HG03135 (cell line): ENCODE results near the gene PDPK1.
"Not testable (repeated sequence)": the region's sequence is repeated elsewhere in the genome, so short reads cannot be mapped to it uniquely, and the experiment has no call there.

ENCODE experiments used
- ATAC-seq: cut with Tn5 transposase; IDR thresholded peaks from one replicate; pipeline ENCODE4 v1.9.1; 2021; ENCODE audit warnings: mild to moderate bottlenecking, moderate library complexity; ENCODE audit not compliant: unreplicated experiment

The PDPK1 gene

DNA sequence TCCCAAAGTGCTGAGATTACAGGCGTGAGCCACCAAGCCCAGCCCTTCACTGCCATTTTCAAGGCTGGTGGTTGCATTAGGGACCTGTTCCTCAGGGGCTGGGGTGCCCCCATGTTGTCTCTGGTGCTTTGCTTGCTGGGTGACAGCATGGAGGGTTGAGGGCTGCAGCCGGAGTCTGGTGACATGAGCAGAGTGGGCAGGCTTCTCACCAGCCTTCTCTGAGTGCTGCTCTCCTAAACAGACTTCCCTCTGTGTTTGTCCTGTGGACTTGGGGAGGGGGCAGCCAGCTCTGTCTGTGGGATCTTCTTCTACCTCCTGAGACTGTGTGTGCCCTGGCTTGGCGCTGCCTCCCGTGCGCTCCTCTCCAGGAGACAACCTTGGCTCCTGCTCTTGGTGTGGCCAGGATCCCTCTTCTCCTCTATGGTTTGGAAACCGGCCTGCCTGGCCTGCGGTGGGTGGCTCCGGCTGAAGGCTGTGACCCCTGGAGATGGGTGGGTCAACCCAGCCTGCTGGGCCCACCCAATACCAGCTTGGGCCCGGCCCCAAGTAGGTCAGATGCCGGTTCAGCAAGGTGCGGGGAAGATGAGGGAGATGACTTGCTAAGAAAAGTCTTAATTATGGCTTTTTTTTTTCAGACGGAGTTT is 72.1 kb downstream of the PDPK1 start:
- ATAC-seq = no peak

DNA sequence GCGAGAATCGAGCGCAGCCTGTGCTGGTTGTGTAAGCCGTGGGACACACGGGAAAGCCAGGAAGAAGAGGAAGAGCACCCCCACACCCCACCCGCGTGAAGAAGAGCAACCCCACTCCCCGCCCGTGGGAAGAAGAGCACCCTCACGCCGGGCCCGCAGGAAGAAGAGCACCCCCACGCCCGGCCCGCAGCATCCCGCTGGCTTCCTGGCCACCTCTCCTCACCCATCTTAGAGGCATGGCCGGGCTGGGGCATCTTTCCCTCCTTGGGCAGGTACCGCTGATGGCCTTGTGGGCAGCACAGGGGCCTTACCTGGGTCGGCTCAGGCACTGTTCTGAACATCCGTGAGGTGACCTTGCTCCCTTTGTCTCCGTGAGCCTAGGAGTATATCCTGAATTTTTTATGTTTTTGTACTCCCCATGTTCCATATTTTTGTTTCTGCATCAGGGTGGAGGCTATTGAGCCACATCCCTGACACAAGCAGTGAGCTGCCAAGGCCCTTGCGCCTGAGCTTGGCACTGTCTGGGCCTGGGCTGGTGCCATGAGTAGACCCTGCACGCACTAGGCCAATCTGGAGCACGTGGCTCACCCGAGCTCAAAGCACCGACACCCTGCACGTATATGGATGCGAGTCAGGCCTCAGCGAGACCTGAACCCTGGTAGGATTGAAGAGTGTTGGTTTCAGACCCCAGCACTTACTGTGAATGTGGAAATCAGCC is 73.1 kb downstream of the PDPK1 start:
- no peak for ATAC-seq

GRCh38 chr16:2611499-2611862 is 73.7 kb downstream of the PDPK1 start:
- ATAC-seq = no peak

DNA sequence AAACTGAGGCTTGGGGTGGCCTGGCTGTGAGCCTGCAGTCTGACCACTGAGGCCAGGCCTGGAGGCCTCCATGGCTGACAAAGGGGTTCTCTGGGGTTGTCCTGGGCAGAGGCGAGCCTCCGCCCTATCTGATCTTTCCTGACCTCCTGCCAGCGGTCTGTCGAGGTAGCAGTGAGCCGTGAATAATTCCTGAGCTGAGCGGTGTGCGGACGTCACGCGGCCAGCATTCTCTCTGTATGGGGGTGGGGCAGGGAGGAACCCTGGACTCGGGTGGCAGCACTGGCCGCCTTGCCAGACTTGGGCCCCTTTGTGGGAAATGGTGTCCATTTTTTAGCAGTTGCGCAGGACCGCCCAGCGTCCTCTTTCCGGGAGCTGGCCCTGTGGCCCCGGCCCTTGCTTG is 74.1 kb downstream of the PDPK1 start:
- not testable (repeated sequence) for ATAC-seq

DNA sequence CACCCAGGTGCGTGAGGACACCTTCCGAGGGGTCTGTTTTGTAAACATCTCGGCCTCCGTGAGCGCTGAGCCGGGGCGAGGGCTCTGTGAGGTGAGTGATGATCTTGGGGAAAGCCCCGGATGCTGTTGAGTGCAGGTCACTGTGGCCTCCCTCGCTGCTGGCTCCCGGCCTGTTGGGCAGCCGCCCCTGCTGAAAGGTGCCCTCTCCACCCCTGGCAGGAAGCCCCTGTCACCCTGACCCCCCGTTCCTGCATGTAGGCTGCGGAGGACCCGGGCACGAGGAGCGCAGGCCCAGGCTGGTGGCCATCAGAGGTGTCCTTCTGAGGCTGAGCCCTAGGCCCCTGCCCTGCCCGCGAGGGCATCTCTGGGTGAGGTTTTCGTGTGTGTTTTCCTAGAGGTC is 75.4 kb downstream of the PDPK1 start:
- ATAC-seq = not testable (repeated sequence)

DNA sequence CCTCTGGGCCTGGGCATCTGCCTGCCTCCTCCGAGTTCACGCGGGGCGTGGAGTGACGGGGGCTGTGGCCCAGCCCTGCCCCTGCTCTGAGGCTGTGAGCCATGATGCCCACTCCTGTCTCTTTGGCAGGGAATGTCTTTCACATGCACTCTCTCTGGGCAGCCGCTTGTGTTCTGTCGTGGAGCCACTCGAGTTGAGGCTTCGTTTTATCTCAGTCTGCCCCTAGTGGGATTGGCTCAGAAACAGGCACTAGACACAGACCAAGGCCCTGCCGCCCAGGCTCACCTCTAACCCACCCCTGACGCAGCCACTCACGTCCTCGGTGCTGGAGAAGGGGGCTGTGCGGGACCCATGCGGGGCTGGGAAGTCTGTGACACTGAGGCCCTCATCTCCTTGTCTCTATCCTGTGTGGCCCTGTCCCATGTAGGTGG is 77.0 kb downstream of the PDPK1 start:
- ATAC-seq = no peak

DNA sequence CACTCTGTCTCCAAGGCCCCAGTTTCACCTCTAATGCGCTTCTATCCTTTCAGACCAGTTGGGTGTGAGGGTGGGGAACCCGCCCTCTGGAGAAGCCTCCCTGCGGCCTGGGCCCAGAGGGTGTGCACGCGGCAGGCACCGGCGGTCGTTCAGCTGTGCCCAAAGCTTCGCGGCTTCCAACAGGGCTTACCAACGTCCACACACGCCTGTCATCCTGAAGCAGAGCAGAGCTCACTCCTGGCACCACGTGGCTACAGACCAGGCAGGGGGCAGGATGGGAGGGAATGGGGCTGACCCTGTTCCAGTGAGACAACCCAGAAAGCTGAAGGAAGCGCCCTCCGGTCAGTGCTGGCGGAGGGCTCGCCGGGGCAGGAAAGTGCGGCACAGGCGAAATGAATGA is 81.1 kb downstream of the PDPK1 start:
- not testable (repeated sequence) for ATAC-seq

- not testable (repeated sequence) for ATAC-seq
Measured at GRCh38 chr16:2619628-2620027, 81.8 kb downstream of the PDPK1 start.

DNA sequence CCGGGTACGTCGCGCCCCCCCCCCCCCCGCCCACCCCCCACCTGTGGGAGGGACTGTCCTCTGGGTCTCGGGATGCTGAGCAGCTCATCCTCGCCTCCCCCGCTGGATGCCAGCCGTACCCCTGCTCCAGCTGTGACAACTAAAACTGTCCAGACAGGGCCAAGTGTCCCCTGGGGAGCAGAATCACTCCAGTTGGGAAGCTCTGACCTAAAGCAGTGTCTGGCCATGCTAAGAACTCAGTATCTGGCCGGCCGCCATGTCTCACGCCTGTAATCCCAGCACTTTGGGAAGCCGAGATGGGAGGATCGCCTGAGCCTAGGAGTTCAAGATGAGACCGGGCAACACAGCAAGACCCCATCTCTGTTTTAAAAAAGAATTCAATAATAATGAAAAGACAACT is 83.0 kb downstream of the PDPK1 start:
- ATAC-seq = not testable (repeated sequence)

GRCh38 chr16:2621395-2621794 is 83.6 kb downstream of the PDPK1 start:
- not testable (repeated sequence) for ATAC-seq

DNA sequence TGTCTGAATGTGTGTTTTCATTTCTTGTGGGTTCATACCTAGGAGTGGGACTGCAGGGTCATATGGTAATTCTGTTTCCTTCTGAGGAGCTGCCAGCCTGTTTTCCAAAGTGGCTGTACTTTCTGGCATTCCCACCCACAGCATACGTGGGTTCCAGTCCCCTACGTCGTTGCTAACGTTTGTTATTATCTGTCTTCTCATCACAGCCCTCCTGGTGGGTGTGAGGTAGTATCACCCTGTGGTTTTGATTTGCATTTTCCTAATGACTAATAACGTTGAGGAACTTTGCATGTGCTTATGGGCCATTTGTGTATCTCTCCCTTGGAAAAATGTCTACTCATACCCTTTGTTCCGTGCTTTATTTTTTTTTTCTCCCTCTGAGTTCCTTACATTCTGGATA is 89.3 kb downstream of the PDPK1 start:
- not testable (repeated sequence) for ATAC-seq

DNA sequence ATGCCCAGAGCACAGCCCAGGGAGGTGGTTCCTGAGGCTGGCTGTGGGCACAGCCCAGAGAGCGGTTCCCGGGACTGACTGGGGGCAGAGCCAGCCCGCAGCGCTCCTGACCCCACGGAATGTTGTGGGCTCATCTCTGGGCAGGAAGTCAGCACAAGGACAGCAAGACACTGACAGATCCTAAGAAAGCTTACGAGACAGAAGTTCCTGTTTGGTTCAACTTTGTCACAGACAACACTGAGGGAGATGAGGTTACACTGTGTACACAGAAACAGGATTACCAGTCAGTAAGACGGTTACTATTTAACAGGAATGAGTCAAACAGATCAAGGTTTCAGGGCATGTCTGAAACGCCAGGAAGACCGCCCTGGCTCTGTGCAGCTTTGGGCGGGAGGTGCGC is 93.4 kb downstream of the PDPK1 start:
- not testable (repeated sequence) for ATAC-seq

GRCh38 chr16:2632291-2632690 is 94.5 kb downstream of the PDPK1 start:
- ATAC-seq = not testable (repeated sequence)

DNA sequence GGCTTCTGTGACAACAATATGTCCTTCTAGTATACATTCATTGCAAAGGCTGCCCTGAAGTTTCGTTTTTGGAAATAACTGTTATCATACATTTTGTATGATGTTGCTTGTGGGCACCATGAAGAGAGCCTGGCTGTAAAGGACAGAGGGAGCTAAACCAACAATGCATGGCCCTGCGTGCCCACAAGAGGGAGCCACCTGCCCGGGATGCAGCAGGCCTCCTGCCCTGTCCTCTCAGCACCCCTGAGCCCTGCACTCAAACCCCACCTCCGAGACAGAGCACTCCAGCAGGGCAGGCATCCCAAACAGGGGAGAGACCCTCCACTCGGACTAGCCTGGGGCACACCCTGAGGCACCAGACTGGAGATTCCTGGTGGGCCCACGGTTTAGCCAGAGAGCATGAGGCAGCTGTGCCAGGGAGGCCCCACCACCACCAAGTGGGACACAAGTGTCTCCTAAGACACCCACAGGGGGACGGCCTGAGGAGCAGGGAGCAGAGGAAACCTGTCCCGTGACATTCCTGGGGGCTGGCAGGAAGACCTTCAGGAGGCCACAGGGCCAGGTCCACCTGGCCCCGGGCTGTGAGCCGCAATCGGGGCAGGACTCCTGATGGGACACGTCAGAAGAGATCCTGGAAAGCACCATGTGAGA is 101.4 kb downstream of the PDPK1 start:
- peak; percentile 55 for ATAC-seq

DNA sequence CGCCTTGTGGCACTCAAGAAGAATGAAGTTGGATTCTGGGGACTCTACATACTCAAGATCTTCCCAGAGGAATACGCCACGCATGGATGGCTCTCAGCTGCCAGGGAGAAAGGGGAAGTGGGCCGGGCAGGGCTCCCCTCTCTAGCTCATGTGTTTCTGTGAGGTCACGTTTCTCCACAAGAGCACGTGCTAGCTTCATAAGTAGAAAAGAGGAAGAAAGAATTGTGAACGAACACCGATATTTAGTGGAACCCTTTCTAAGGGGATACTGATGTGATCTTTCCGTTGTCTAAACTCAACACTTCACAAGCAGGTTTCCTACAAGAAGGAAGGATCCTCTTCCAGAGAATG is 101.9 kb downstream of the PDPK1 start:
- ATAC-seq = peak; percentile 35

DNA sequence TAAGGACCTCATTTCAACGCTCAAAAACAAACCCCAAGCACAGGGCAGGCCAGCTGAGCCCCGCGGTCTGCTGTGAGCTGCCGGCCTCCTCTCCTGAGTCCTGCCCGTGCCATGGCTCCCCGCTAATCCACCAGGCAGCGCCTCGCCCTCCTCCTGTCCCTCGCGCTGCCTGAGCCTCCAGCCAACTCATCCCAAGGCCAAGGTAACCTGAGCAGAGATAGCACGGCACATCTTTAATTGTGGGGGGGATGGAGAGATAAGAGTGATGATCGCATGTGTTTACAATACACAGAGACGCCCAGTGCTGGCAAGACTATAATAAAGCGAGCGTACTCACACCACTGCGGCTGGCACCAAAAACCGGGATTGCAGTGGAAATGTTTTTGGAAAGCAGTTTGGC is 104.7 kb downstream of the PDPK1 start:
- ATAC-seq = not testable (repeated sequence)

GRCh38 chr16:2644754-2645453 is 107.1 kb downstream of the PDPK1 start:
- not testable (repeated sequence) for ATAC-seq

GRCh38 chr16:2651268-2651871 is 113.5 kb downstream of the PDPK1 start:
- not testable (repeated sequence) for ATAC-seq
